Suprapubic skin (tissue), 4 donors: ENCODE results near the gene FER.

Experiments
- EP300 ChIP-seq: sonication (generic); formaldehyde crosslinking; IDR thresholded peaks from one replicate; pipeline ENCODE4 v1.6.1; 2017; ENCODE audit warnings: antibody characterized with exemption
- POLR2A ChIP-seq, 2 donors: fragments of 450-650 bp; IDR thresholded peaks; one replicate each; pipeline ENCODE4 v1.6.1; 2017; ENCODE audit warnings: antibody characterized with exemption in 2 of 2, mild to moderate bottlenecking in 2 of 2, moderate library complexity in 2 of 2
- POLR2AphosphoS5 ChIP-seq, 3 donors: sonication (generic); formaldehyde crosslinking; IDR thresholded peaks; one replicate each; pipeline ENCODE4 v1.6.1; 2017; ENCODE audit warnings: antibody characterized with exemption in 3 of 3
- TF ChIP-seq, protein P1 (sequence below), 2 donors: fragments of 200-600 bp in 1 of 2; fragments of 450-650 bp in 1 of 2; sonication (generic) in 1 of 2; IDR thresholded peaks; one replicate each; pipeline ENCODE4 v1.5.1; 2016 to 2019; ENCODE audit warnings: antibody characterized with exemption in 2 of 2, mild to moderate bottlenecking in 1 of 2, moderate library complexity in 1 of 2

DNA sequence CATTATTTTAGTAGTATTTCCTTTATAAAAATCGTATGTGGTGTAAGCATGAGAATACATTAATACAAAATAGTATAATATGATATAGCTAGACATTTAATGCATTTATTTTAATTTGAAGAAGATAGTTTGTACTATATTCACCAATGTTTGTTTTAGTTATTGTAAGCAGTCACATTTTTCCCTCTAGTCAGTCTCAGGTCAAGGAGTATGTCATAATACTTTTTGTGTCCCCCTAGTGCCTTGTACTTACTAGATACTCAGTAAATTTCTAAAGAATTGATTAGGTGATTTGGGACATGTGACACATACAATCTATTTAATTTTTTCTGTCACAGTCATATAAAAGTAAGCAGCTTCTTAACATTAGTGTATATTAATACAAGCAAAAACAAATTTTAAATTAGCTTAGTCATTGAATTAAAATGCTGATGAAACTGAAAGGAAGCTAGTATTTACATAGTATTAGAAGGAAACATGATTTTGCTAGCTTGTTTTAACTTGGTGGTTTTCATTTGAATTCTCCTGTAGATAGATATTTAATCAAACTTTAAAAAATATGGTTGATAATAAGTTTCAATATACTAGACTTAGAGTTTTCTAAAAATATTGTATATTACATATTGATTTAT, 242.2 kb downstream of the FER start:
- TF ChIP-seq, protein P1, sequence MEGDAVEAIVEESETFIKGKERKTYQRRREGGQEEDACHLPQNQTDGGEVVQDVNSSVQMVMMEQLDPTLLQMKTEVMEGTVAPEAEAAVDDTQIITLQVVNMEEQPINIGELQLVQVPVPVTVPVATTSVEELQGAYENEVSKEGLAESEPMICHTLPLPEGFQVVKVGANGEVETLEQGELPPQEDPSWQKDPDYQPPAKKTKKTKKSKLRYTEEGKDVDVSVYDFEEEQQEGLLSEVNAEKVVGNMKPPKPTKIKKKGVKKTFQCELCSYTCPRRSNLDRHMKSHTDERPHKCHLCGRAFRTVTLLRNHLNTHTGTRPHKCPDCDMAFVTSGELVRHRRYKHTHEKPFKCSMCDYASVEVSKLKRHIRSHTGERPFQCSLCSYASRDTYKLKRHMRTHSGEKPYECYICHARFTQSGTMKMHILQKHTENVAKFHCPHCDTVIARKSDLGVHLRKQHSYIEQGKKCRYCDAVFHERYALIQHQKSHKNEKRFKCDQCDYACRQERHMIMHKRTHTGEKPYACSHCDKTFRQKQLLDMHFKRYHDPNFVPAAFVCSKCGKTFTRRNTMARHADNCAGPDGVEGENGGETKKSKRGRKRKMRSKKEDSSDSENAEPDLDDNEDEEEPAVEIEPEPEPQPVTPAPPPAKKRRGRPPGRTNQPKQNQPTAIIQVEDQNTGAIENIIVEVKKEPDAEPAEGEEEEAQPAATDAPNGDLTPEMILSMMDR (IDR thresholded peaks at IDR 0.05) = no peak
- TF ChIP-seq EP300 (no peak), POLR2A (IDR thresholded peaks at IDR 0.05) (no peak), POLR2AphosphoS5 (IDR thresholded peaks at IDR 0.05) (no peak)
